Lower leg skin (tissue), 3 donors: ENCODE measurements around the gene THRA.

Source experiments
- CTCF ChIP-seq, 3 donors: fragments of 450-650 bp; IDR thresholded peaks; one replicate each; pipeline ENCODE4 v1.5.1; 2016; ENCODE audit warnings: antibody characterized with exemption in 3 of 3, mild to moderate bottlenecking in 3 of 3, moderate library complexity in 2 of 3
- POLR2A ChIP-seq, 2 donors: fragments of 450-650 bp; IDR thresholded peaks; one replicate each; pipeline ENCODE4 v1.6.1; 2016 to 2017; ENCODE audit warnings: antibody characterized with exemption in 2 of 2, mild to moderate bottlenecking in 1 of 2, moderate library complexity in 1 of 2

- TF ChIP-seq CTCF (IDR thresholded peaks at IDR 0.05) (peak in 1 of 3 donors; percentile 26), POLR2A (IDR thresholded peaks at IDR 0.05) (no peak)
These were observed 35.4 kb downstream of the THRA start for GRCh38 chr17:40097931-40098845.
